Fibroblast of skin of right quadriceps (primary cell): ENCODE measurements around the gene ACCS.

Experiments
- DNase-seq: peaks from one replicate; pipeline ENCODE4 v3.0.0-alpha.2; 2013

ACCS gene

GRCh38 chr11:44065841-44066731 is at the start of gene ACCS:
TSS of gene ACCS (plus strand) at chr11:44066270. CDS start at chr11:44067628, 1,358 bp downstream.
- peak; percentile 93 for DNase-seq

- peak; percentile 36 for DNase-seq
These were observed 49.3 kb upstream of the ACCS start for GRCh38 chr11:44016546-44017442.

DNA sequence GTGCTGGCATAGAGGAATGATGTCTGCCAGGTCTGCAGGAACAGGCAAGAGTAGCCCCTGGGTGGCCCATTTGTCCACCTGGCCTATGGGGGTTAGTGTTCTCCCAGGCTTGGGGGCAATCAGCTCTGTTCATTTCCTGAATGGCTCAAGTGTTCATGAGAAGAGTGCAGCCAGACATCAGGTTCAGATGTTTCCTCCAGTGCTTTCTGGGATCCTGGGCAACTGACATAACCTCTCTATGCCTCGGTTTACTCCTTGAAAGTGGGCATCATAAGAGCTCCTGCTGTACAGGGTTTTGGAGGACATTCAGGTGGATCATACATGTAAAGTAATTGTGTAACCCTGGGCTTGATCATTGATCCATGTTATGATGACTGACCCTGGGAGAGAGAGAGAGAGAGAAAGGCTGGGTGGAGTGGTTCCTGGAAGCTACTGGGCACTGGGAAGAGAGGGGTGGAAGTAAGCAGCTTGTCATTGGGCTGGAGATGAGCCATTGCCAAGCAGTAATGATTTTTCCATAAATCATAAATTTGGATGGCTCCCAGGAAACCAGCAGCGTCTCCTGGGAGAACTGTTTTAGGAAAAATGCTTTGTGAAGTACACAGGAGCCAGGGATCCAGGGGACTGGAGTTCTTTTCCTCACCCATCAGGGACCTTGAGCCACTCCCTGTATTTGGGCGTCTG is 48.5 kb upstream of the ACCS start:
- DNase-seq, result peak; percentile 44

GRCh38 chr11:44018127-44018521 is 47.9 kb upstream of the ACCS start:
- DNase-seq, result no peak

- DNase-seq, result peak; percentile 59
These were observed 47.2 kb upstream of the ACCS start for GRCh38 chr11:44018829-44019228.

- no peak for DNase-seq
These were observed 41.1 kb upstream of the ACCS start for GRCh38 chr11:44024977-44025376.

DNA sequence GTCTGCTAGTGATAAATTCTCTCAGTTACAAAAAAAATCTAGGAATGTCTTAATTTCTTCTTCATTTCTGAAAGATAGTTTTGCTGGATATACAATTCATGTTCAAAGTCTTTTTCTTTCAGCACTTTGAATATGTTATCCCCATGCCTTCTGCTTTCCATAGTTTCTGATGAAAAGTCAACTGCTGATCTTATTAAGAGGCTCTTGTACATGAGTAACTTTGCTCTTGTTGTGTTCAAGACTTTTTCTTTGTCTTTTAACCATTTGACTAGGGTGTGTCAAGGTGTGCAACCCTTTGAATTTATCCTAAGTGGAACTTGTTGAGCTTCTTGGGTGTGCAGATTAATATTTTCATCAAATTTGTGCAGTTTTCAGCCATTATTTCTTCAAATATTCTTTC is 40.3 kb upstream of the ACCS start:
- no peak for DNase-seq

- DNase-seq, result no peak
These were observed 37.7 kb upstream of the ACCS start for GRCh38 chr11:44028401-44028800.

DNA sequence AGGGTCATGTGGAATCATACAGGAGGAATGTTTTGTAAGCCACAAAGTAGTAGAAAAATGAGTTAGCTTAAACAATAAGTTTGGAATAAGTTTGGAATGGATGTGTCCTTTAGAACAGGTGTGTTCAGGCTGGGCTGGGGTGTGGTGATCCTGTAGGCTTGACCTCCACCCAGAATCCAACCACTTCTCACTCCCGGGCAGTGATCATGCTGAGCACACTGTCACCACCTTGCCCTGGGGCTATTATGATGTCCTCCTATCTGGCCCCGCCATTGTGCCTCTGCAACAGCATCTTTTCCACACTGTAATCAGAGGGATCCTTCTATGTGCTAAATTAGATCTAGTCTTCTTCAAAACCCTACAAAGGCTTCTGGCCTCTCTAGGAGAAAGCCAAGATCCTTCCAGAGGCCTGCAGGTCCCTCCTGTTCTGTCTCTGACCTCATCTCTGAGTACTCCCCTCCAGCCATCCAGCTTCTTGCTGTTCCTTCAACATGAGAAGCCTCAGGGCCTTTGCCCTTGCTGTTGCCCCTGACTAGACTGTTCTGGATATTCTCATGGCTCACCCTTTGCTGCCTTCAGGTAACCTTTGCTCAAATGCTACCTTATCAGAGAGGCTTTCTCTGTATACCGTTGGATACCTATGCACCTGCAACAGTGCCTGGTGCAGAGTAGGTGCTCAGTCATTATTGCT is 37.1 kb upstream of the ACCS start:
- no peak for DNase-seq

GRCh38 chr11:44029507-44029845 is 36.6 kb upstream of the ACCS start:
- no peak for DNase-seq

DNA sequence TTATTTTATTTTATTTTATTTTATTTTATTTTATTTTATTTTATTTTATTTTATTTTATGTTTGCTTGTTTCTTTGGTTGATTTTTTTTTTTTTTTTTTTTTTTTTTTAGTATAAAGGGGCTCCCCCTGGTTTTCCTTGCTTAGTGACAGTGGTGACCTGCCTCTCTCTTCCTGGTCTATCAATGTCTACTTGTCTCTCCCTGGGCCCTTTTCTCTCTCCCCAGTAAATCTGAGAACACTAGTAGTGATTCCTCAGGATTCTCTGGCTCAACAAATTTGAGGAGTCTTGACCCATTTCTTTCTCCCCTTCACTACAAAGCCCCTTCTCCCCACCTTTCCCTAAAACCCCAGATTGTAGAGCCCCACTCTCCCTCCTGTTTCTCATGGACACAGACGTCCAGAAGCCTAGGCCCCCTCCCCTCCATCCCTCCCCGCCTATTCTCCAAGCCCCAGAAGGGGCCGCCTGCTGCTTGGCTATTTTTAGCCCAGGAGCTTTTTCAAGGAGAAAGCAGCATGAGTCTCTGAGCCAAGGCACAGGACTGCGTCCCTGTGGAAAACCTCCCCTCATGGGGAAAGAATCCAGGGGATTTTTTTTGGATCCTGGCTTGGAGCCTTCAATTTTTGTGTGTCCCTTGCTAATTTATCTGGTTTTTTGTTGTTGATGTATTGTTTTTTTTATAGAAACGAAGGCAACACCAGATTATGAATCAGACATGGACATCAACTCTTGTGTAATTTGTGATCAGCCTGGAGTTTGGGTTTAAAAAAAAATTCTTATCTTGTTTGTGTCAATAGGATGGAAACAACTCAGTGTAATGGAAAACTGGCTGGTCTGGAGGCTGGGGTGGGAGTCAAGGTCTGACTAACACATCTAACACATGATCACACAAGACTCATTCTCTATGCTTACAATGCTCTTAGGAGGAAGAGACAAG is 35.8 kb upstream of the ACCS start:
- DNase-seq, result peak; percentile 66

GRCh38 chr11:44030996-44031395 is 35.1 kb upstream of the ACCS start:
- no peak for DNase-seq

DNA sequence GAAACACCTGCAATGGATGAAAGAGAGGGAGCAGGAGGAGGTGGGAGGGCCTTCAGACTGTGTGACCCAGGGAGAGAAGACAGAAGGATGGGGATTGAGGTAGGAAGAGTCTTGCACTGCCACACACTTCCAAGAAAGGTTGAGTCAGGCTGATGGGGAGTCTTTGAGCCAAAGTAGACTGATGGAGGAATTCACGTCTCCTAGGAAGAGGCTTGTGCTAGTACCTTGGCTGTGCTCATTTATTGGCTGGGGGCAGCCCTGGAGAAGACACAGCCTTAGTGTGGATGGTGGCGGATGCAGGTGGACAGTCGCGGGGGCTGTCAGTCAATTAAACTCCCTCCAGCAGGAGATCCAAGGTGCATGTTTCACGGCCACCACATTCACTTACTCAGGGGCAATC is 34.5 kb upstream of the ACCS start:
- DNase-seq, result no peak

GRCh38 chr11:44032299-44033085 is 33.6 kb upstream of the ACCS start:
- peak; percentile 60 for DNase-seq

GRCh38 chr11:44033411-44033850 is 32.6 kb upstream of the ACCS start:
- no peak for DNase-seq

GRCh38 chr11:44033856-44034255 is 32.2 kb upstream of the ACCS start:
- no peak for DNase-seq

- DNase-seq, result no peak
These were observed 31.4 kb upstream of the ACCS start for GRCh38 chr11:44034639-44035038.

GRCh38 chr11:44036811-44037657 is 29.0 kb upstream of the ACCS start:
- peak; percentile 80 for DNase-seq

- DNase-seq, result no peak
These were observed 28.4 kb upstream of the ACCS start for GRCh38 chr11:44037658-44037998.

- DNase-seq, result no peak
These were observed 22.9 kb upstream of the ACCS start for GRCh38 chr11:44043157-44043556.
